GM10847 (cell line): ENCODE data around the gene ENPP7.

Source experiments
- POLR2A ChIP-seq: IDR thresholded peaks from 2 replicates; pipeline ENCODE4 v1.6.1; 2011; ENCODE audit not compliant: insufficient read length; ENCODE audit errors: extremely low read depth

ENPP7 gene

DNA sequence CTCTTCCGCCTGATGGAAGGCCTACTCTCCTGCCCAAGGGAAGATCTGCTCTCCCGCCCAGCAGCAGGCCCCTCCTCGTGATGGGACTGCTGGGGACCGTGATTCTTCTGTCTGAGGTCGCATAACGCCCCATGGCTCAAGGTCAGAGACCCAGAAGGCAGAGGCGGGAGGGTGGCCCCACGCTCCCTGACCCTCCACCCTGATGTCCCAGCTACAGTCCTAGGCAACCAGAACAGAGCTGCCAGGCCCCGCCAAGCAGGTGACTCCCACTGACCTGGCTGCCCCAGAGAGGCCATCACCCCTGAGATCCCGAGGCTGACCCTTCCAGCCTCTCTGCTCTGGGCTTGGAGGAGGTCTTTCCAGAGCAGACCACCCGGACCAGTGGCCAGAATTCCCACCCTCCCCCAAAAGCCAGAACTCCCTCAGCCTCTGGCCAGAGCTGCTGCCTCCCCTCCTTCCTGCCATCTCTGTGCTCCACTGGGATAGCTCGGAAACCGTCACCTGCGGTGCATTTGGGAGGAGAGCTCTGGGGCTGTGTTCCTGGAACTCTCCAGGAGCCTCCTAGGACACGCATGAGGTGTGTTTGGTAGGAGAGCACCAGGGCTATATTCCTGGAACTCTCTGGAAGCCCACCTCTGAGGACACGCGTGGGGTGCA, 7.3 kb downstream of the ENPP7 start:
- no peak for TF ChIP-seq POLR2A

- TF ChIP-seq POLR2A, result no peak
These were observed 7.9 kb downstream of the ENPP7 start for GRCh38 chr17:79738643-79739042.

GRCh38 chr17:79739148-79740062, 8.7 kb downstream of the ENPP7 start:
- TF ChIP-seq POLR2A, result no peak

DNA sequence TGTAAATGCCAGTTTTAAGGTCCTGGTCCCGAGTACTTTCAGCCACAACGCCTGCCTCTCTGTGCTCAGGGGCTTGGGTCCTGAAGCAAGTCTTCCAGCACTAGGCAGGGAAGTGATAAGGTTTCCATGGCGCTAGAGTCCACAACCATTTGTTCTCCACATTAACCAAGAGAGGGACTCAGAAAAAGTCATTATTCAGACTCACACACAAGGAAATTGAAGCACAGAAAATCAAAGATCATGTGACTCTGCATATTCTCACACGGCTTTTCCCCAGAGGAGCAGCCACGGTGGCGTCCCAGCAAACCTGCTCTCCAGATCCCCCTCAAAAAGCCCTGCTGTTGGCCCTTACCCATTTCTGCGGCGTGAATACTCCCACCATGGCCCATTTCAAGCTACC, 9.7 kb downstream of the ENPP7 start:
- TF ChIP-seq POLR2A, result no peak

DNA sequence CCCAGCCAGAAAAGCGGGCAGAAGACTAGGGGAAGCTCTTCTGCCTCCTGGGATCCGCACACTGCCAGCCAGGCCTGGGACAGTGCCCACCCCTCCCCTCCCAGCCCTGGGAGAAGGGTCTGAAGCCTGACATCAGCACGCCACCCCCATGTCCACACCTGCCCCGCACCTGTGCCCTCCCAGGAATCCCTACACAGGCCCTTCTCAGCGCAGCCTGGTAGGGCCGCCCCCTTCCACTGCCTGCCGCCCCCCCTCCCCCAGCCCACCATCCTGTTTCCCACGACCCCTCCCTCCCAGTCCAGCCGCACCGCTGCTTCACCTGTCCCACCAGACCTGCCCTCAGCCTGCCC, 10.6 kb downstream of the ENPP7 start:
- TF ChIP-seq POLR2A, result no peak

- TF ChIP-seq POLR2A, result no peak
These were observed 11.2 kb downstream of the ENPP7 start for GRCh38 chr17:79741751-79742588.

- TF ChIP-seq POLR2A, result no peak
These were observed 11.8 kb downstream of the ENPP7 start for GRCh38 chr17:79742589-79742918.

- no peak for TF ChIP-seq POLR2A
These were observed 12.3 kb downstream of the ENPP7 start for GRCh38 chr17:79742951-79743476.

DNA sequence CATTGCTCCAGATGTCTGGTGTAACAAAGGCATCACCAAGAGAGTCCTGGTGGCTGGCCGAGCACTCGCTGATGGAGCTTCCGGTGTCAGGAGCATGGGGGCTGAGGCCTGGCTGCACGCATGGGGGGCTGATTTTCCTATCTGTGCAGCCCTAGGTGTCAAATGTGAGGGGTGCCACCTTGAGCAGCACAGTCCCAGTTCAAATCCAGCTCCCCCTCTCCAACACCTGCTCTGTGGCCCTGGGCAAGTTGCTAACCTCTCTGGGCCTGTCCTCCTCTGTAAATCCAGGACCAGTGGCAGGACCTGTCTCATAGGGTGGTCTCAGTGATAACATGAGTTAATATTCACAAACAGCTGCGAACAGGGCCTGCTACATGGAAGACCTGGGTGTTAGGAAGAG, 12.9 kb downstream of the ENPP7 start:
- no peak for TF ChIP-seq POLR2A

DNA sequence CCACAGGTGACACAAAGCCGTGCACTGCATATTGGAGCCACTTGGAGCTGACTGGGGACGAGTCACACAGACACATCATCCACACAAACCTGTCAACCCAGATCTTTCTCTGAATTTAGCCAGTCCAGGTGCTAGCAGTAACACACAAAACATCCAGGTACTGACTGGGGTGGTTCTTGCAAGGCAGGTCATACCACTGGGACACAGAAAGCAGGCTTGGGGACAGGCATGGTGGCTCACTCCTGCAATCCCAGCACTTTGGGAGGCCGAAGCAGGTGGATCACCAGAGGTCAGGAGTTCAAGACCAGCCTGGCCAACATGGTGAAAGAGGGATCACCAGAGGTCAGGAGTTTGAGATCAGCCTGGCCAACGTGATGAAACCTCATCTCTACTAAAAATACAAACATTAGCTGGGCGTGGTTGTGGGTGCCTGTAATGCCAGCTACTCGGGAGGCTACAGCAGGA, 14.9 kb downstream of the ENPP7 start:
- no peak for TF ChIP-seq POLR2A

GRCh38 chr17:79746889-79747507, 16.3 kb downstream of the ENPP7 start:
- no peak for TF ChIP-seq POLR2A

GRCh38 chr17:79747508-79748294, 17.0 kb downstream of the ENPP7 start:
- TF ChIP-seq POLR2A, result no peak

DNA sequence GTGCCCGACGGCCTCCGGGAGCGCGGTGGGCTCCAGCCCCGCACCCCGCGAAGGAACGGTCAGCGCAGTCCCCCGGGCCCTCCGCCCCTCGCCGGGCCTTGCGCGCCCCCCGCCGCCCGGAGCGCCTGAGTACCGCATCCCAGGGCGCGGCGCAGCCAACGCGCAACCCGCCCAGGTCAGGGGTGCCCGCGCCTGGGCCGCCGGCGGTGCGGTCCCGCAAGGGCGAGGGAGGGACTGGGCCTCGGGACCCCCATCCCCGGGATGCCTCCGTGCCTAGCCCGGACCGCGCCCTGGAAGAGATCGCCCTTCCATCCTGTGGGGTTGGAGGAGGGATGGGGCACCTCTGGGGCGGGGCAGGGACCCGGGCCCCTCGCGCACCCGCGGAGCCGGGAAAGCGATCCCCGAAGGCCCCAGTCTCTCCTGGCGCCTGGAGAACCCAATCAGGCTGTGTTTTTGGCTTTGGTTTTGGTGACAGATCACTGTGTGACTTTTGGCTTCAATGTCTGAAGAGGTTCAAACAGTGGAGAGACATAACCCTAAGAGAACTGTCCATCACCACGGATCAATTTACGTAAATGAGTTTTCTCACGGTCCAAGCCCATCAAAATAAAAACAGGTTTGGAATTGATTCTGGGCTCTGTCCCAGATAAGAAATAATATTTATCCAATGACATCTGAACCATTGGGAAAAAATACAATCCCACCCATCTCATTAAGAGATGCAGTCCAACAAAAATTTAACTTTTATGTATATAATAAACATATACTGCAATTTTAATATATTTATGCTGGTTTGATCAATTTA, 17.8 kb downstream of the ENPP7 start:
- TF ChIP-seq POLR2A, result no peak
